GM12865 (cell line): ENCODE measurements around the gene KASH5.

Experiments used
- DNase-seq: peaks from one replicate; pipeline ENCODE4 v3.0.0; 2010; ENCODE audit warnings: low read depth
- H3K4me3 ChIP-seq: 2 replicates; pipeline ENCODE4 v1.5.1; 2011; ENCODE audit warnings: mild to moderate bottlenecking, low read depth, low read length, control low read depth
- CTCF ChIP-seq: IDR thresholded peaks from 2 replicates; pipeline ENCODE4 v1.5.1; 2011; ENCODE audit warnings: low read length, control low read depth, low read depth, inconsistent platforms; ENCODE audit not compliant: insufficient read depth; ENCODE audit errors: missing control alignments

Gene KASH5

GRCh38 chr19:49390929-49391359 lies 2.9 kb downstream of the KASH5 start:
- no peak for TF ChIP-seq CTCF
- peak; percentile 40 for DNase-seq
- H3K4me3 ChIP-seq: no peak overlapping the region

GRCh38 chr19:49391581-49392399 lies 3.7 kb downstream of the KASH5 start:
- H3K4me3 ChIP-seq: no peak overlapping the region
- TF ChIP-seq CTCF: peak; percentile 89
- DNase-seq: peak; percentile 87

- DNase-seq: no peak
- TF ChIP-seq CTCF: no peak
- no peak overlapping the region for H3K4me3 ChIP-seq
Observed at GRCh38 chr19:49393881-49394280, 5.8 kb downstream of the KASH5 start.

- DNase-seq: peak; percentile 58
- no peak overlapping the region for H3K4me3 ChIP-seq
- TF ChIP-seq CTCF: no peak
Observed at GRCh38 chr19:49395581-49396407, 7.7 kb downstream of the KASH5 start.

- no peak for DNase-seq
- no peak for TF ChIP-seq CTCF
- H3K4me3 ChIP-seq: no peak overlapping the region
Observed at GRCh38 chr19:49396738-49397505, 8.9 kb downstream of the KASH5 start.

GRCh38 chr19:49398001-49398615 lies 10.1 kb downstream of the KASH5 start:
- DNase-seq: no peak
- H3K4me3 ChIP-seq: no peak overlapping the region
- no peak for TF ChIP-seq CTCF
